Astrocyte (in vitro differentiated cells and primary cell): ENCODE data around the gene CIB4.

Experiments
- EZH2 ChIP-seq: IDR thresholded peaks from 2 replicates; pipeline ENCODE4 v1.6.1; 2012; ENCODE audit warnings: mild to moderate bottlenecking, low read length, inconsistent platforms; ENCODE audit not compliant: insufficient read depth
- TF ChIP-seq, protein P1 (sequence below): IDR thresholded peaks from 2 replicates; pipeline ENCODE4 v1.5.1; 2011; ENCODE audit warnings: low read depth, mild to moderate bottlenecking, inconsistent platforms, low read length, moderate library complexity; ENCODE audit not compliant: insufficient read depth

DNA sequence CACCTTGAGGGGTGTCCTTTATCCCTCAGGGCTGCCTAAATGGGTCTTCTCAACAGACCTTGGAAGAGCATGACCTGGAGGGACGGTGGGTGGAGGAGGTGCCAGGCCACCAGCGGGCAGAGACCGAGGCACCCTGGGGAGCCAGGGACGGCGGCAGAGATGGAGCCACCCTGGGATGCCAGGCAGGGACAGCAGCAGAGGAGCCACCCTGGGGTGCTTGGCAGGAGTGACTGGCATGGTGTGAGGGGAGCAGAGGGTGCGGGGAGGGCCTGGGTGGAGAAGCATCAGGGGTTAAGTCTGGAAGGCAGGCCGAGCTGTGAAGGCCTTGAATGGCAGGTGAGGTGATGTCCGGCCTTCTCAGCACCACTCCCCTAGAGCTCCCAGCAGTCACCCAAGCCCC, 56.1 kb downstream of the CIB4 start:
- TF ChIP-seq, protein P1, sequence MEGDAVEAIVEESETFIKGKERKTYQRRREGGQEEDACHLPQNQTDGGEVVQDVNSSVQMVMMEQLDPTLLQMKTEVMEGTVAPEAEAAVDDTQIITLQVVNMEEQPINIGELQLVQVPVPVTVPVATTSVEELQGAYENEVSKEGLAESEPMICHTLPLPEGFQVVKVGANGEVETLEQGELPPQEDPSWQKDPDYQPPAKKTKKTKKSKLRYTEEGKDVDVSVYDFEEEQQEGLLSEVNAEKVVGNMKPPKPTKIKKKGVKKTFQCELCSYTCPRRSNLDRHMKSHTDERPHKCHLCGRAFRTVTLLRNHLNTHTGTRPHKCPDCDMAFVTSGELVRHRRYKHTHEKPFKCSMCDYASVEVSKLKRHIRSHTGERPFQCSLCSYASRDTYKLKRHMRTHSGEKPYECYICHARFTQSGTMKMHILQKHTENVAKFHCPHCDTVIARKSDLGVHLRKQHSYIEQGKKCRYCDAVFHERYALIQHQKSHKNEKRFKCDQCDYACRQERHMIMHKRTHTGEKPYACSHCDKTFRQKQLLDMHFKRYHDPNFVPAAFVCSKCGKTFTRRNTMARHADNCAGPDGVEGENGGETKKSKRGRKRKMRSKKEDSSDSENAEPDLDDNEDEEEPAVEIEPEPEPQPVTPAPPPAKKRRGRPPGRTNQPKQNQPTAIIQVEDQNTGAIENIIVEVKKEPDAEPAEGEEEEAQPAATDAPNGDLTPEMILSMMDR: no peak
- TF ChIP-seq EZH2: no peak
